Left renal pelvis (tissue), 4 donors: ENCODE measurements around the gene BIRC3. TPM values are rescaled to one million over a fixed set of nuclear protein-coding genes. Genes with fewer than 3 reads are reported as not detected.
"Not testable (repeated sequence)": the region's sequence is repeated elsewhere in the genome, so short reads cannot be mapped to it uniquely, and the experiment has no call there.

Experiments
- DNase-seq, 4 donors: peaks; one replicate each; pipeline ENCODE4 v3.0.0-alpha.2; 2013; ENCODE audit warnings: low read depth in 4 of 4, low spot score in 3 of 4
- polyA plus RNA-seq, 4 donors: library from polyadenylated mRNA; unstranded; fragments of 120-200 nt; gene quantifications; one replicate each; pipeline ENCODE4 v1.2.1, GENCODE V29; 2013; ENCODE audit not compliant: insufficient read length in 4 of 4

Gene BIRC3
- polyA plus RNA-seq, 4 donors, result 1.1 to 1.7 (median 1.4) TPM

- DNase-seq, result no peak
Observed at GRCh38 chr11:102320679-102321078, 3.4 kb downstream of the BIRC3 start.

- no peak for DNase-seq
Observed at GRCh38 chr11:102322560-102322959, 5.3 kb downstream of the BIRC3 start.

DNA sequence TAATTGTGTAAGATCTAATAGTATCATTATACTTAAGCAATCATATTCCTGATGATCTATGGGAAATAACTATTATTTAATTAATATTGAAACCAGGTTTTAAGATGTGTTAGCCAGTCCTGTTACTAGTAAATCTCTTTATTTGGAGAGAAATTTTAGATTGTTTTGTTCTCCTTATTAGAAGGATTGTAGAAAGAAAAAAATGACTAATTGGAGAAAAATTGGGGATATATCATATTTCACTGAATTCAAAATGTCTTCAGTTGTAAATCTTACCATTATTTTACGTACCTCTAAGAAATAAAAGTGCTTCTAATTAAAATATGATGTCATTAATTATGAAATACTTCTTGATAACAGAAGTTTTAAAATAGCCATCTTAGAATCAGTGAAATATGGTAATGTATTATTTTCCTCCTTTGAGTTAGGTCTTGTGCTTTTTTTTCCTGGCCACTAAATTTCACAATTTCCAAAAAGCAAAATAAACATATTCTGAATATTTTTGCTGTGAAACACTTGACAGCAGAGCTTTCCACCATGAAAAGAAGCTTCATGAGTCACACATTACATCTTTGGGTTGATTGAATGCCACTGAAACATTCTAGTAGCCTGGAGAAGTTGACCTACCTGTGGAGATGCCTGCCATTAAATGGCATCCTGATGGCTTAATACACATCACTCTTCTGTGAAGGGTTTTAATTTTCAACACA lies 6.4 kb downstream of the BIRC3 start:
- no peak for DNase-seq

DNA sequence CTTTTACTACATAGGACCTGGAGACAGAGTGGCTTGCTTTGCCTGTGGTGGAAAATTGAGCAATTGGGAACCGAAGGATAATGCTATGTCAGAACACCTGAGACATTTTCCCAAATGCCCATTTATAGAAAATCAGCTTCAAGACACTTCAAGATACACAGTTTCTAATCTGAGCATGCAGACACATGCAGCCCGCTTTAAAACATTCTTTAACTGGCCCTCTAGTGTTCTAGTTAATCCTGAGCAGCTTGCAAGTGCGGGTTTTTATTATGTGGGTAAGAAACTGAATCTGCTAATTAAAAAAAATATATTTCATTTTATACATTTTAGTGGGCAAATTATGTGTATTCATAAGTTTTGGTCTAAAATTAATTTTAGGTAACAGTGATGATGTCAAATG lies 7.8 kb downstream of the BIRC3 start:
- DNase-seq, result no peak

DNA sequence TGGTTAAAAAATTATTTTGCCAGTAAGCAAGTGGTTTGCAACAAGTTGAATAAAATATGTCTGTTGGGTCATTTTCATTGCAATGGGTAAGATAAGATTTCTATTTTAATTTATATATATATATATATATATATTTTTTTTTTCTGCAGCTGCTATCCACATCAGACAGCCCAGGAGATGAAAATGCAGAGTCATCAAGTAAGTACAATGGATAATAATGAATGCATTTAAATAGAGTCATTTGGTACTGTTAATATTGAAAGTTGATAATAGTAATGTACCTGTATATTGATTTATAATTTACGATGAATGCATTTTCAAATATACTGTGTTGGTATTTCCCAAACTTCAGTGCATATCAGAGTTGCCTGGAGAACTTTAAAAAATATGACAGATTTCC lies 11.5 kb downstream of the BIRC3 start:
- DNase-seq, result no peak

DNA sequence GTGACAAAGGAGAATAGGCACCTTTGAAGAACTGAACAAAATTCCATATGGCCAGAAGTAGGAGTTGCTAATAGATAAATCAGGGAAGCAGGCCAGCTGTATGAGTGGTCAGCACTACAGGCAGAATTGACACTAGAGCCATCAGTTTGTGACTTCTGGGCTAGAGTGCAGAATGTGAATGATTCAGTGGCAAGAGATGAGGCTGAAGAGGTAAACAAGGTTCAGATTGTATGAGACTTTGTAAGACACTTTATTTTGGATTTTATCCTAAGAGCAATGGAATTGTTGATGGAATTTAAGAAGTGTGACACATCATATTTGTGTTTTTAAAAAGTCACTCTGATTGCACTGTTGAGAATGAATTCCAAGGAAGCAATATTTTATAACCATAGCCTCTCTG lies 12.9 kb downstream of the BIRC3 start:
- no peak for DNase-seq

DNA sequence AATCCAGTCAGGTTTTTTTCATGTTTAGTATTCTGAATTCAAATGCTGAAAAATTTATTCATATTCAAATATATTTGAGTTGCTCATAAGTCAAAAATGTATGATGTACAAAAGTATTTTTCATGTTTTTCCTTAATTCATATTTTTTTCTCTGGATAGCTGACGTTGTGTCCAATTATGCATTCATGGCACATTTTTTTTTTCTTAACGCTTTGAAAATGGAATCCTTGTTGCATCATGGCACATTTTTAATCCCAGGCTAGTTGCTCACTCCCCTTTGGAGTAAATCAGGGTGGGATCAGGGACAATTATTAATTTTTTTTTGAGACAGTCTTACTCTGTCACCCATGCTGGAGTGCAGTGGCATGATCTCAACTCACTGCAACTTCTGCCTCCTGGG lies 14.1 kb downstream of the BIRC3 start:
- no peak for DNase-seq

GRCh38 chr11:102332611-102332994 lies 15.3 kb downstream of the BIRC3 start:
- no peak for DNase-seq

DNA sequence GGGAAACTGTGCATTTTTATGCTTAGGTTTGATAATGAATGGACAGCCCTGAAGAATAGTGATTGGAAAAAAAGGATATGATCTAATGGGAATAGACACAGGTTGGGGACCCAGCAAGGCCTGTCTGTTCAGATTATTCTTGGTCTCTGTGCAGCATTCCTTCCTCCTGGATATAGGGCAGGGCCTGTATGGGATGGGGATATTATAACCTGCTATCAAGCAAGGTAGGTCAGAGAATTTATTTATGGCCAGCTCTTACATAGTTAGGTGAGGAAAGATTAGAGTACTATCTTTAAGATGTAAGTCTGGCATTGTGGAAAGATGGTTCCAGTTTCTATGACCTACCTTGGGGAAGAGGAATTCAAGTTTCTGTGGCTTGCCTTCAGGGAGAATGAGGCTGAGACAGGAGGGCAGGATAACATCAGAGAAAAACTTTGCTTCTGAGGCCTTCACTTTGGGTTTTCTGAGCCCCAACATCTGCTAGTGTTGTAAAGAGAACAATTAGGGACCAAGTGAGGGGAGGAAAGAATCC lies 21.3 kb downstream of the BIRC3 start:
- no peak for DNase-seq

- not testable (repeated sequence) for DNase-seq
Observed at GRCh38 chr11:102341311-102341710, 24.0 kb downstream of the BIRC3 start.

GRCh38 chr11:102341844-102342318 lies 24.6 kb downstream of the BIRC3 start:
- peak in 3 of 4 donors; percentile 50 to 74 (median 60) for DNase-seq

DNA sequence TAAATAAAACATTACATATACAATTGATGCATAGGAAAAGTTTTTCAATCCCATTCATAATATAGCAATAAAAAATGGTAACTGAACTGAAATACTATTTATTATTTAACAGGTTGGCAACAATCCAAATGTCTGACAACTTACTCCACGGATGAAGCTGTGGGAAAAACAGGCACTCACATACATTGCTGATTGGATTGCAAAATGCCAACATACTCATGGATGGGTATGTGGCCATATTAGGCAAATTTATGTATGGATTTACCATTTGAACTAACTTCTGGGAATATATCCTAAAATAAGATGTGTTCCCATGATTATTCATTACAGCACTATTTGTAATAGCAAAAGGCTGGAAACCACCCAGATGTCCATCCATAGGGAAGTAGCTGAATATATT lies 26.5 kb downstream of the BIRC3 start:
- no peak for DNase-seq

DNA sequence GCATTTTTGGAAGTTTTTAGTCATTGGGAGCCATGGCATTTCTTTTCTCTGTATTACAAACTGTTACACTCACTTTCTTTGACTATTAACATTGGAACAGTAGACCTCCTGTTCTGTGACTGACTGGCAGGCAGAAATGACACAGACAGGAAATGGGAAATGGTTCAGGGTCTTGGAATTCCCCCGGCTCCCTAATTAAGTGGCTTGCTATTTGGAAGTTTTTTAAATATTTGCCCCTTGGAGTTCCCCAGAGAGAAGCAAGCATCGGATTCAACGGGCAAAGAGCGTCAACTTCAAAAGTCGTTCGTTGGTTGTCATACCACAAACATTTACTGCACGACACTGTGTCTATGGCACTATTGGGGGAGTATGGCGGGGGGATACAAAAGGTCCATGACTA lies 28.6 kb downstream of the BIRC3 start:
- peak in 1 of 4 donors; percentile 12 for DNase-seq

DNA sequence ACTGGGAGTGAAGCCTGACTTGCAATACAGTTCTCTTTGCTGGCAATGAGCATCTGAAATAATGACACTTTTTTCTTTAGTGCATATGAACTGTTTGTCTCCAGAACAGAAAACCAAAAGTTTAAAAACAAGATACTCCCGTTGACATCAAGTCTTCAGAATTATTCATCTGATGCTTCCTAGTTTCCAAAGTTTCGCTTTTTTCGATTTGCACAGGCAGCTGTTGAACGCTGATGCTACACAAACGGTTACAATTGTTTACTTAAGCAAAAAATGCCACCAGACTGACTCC lies 29.1 kb downstream of the BIRC3 start:
- DNase-seq, result no peak

GRCh38 chr11:102346748-102347461 lies 29.6 kb downstream of the BIRC3 start, which contains the start of gene BIRC2:
TSS of gene BIRC2 (plus strand) at chr11:102347214. CDS start at chr11:102349855, 2,641 bp downstream.
- peak; percentile 81 to 89 (median 88) for DNase-seq

GRCh38 chr11:102347462-102348370 lies 30.4 kb downstream of the BIRC3 start:
- DNase-seq, result peak in 2 of 4 donors; percentile 45 to 50

DNA sequence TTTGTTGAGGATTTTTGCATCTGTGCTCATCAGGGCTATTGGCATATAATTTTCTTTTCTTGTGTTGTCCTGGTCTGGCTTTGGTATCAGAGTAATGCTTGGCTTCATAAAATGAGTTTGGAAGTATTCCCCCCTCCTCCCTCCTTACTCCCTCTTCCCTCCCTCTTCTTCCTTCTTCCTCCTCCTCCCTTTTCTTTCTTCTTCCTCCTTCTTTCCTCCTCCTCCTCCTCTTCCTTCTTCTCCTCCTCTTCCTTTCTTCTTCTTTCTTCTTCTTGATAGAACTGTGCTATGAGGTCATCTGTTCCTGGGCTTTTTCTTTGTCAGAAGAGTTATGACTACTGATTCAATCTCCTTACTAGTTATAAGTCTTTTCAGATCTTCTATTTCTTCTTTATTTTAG lies 39.8 kb downstream of the BIRC3 start:
- DNase-seq, result no peak

DNA sequence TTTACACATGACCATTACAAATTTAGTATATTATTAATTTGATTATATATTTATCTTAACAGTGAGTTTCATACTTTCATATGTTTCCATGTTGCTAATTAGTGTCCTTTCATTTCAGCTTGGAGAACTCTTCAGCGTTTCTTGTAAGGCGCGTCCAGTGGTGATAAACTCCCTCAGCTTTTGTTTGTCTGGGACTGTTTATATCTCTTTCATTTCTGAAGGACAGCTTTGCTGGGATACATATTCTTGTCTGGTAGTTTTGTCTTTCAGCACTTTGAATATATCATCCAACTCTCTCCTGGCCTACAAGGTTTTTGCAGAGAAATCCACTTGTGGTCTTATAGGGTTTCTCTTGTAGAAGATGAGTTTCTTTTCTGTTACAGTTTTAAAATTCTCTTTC lies 42.1 kb downstream of the BIRC3 start:
- DNase-seq, result no peak

GRCh38 chr11:102360681-102361080 lies 43.4 kb downstream of the BIRC3 start:
- no peak for DNase-seq

DNA sequence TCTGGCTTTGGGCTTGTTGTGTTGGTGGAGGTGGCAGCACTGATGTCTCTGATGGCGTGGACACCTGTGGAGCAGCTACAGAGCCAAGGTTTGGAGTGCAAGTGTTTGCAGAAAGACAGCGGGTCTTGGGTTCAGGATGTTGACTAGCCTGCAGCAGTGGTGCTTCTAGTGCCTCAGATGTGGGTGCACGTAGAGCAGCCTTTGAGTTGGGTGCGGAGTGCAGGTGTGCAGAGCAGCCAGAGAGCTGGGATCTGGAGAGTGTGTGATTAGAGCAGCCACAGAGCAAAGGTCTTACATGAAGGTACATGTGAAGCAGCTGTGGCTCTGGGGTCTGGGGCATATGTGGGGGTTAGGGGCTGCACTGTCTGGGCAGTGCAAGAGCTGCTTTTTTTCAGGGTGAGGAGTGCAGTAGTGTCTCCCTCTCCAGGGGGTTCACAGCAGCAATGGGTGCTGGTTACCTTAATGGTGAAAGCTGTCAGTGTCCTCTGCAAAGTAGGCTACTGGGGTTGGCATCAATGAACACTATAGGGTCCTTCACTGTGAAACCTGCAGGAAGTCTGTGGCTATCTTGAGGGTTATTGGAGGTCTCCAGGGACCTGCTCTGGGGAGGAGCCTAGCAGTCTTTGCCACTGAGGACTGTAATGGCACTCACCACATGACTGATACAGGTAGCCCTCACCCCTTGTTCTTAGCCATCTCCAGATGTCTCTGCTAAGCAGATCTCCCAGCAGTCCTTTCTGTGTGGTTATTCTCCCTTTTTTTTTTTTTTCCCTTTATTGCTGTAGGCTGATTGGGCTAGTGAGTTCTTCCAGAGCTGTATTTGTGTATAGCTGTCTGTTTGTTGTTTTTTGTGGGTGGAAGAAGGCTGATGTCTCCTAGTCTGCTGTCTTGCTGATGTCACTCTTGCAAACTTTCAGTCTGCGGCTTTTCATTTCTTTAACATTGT lies 44.1 kb downstream of the BIRC3 start:
- no peak for DNase-seq
